Ectodermal cell (in vitro differentiated cells): Measurements from ENCODE around the gene PPARA.

ENCODE experiments used
- H3K27ac ChIP-seq: 2 replicates; pipeline ENCODE4 v1.7.0; 2013; ENCODE audit warnings: mild to moderate bottlenecking, low read depth, low read length; ENCODE audit not compliant: insufficient read depth, poor library complexity, severe bottlenecking
- H3K27me3 ChIP-seq: 2 replicates; pipeline ENCODE4 v1.7.0; 2013; ENCODE audit warnings: mild to moderate bottlenecking, low read length; ENCODE audit not compliant: insufficient read depth, control insufficient read depth, poor library complexity, severe bottlenecking
- H3K36me3 ChIP-seq: one replicate; pipeline ENCODE4 v1.7.0; 2013; ENCODE audit warnings: low read length; ENCODE audit not compliant: control insufficient read depth, insufficient read depth
- H3K4me1 ChIP-seq: one replicate; pipeline ENCODE4 v1.7.0; 2013; ENCODE audit warnings: low read length; ENCODE audit not compliant: control insufficient read depth, insufficient read depth
- H3K4me3 ChIP-seq: 2 replicates; pipeline ENCODE4 v1.7.0; 2013; ENCODE audit warnings: low read depth, low read length, control low read depth; ENCODE audit not compliant: insufficient read depth
- H3K9me3 ChIP-seq: 2 replicates; pipeline ENCODE4 v1.7.0; 2013; ENCODE audit warnings: mild to moderate bottlenecking, low read length, moderate library complexity; ENCODE audit not compliant: control insufficient read depth
- WGBS, 2 experiments: methylation state at CpG; one replicate each; pipeline ENCODE4 v1.1.7; 2013; ENCODE audit warnings: missing lambda C conversion rate in 2 of 2; 5-methylcytosine and 5-hydroxymethylcytosine counted together

PPARA gene

GRCh38 chr22:46273432-46274148, 123.3 kb downstream of the PPARA start:
- H3K4me3 ChIP-seq: no peak overlapping the region
- peaks cover 10% of the 10 kb centered on the region for H3K36me3 ChIP-seq
- 94 to 95% methylated on average over 12 of the region's 12 CpGs for WGBS, 2 experiments

GRCh38 chr22:46274381-46274780, 124.1 kb downstream of the PPARA start:
- H3K36me3 ChIP-seq: peaks cover 17% of the 10 kb centered on the region
- no peaks in the 10 kb centered on the region for H3K4me1 ChIP-seq
- no peaks in the 10 kb centered on the region for H3K27me3 ChIP-seq
- no peak overlapping the region for H3K4me3 ChIP-seq
- WGBS, 2 experiments: 95% methylated on average over 8 of the region's 8 CpGs
- no peaks in the 10 kb centered on the region for H3K9me3 ChIP-seq
- no peak overlapping the region for H3K27ac ChIP-seq

More at GRCh38 chr22:46273432-46274148, 123.3 kb downstream of the PPARA start:
- no peak overlapping the region for H3K27ac ChIP-seq
- no peaks in the 10 kb centered on the region for H3K4me1 ChIP-seq
- no peaks in the 10 kb centered on the region for H3K27me3 ChIP-seq
- no peaks in the 10 kb centered on the region for H3K9me3 ChIP-seq

- Histone ChIP-seq H3K4me1 (no peaks in the 10 kb centered on the region), H3K27me3 (no peaks in the 10 kb centered on the region), H3K9me3 (no peaks in the 10 kb centered on the region), H3K4me3 (no peak overlapping the region), H3K27ac (no peak overlapping the region), H3K36me3 (peaks cover 17% of the 10 kb centered on the region)
- WGBS, 2 experiments: 93 to 95% methylated on average over 3 of the region's 3 CpGs
These were observed 125.3 kb downstream of the PPARA start for GRCh38 chr22:46275455-46276122.

- peaks cover 17% of the 10 kb centered on the region for H3K36me3 ChIP-seq
- H3K27me3 ChIP-seq: no peaks in the 10 kb centered on the region
- WGBS, 2 experiments: 87 to 96% methylated on average over 3 to 4 of the region's 7 CpGs
- no peak overlapping the region for H3K27ac ChIP-seq
- H3K4me3 ChIP-seq: no peak overlapping the region
- no peaks in the 10 kb centered on the region for H3K4me1 ChIP-seq
- H3K9me3 ChIP-seq: no peaks in the 10 kb centered on the region
These were observed 126.2 kb downstream of the PPARA start for GRCh38 chr22:46276563-46276962.

GRCh38 chr22:46278656-46279645, 128.6 kb downstream of the PPARA start:
- WGBS, 2 experiments: 92% methylated on average over 22 of the region's 22 CpGs
- Histone ChIP-seq H3K4me1 (no peaks in the 10 kb centered on the region), H3K27ac (no peak overlapping the region), H3K9me3 (no peaks in the 10 kb centered on the region), H3K4me3 (no peak overlapping the region), H3K36me3 (peaks cover 13% of the 10 kb centered on the region), H3K27me3 (no peaks in the 10 kb centered on the region)

GRCh38 chr22:46280063-46280817, 129.9 kb downstream of the PPARA start:
- Histone ChIP-seq H3K4me1 (no peaks in the 10 kb centered on the region), H3K4me3 (no peak overlapping the region), H3K27ac (no peak overlapping the region), H3K9me3 (no peaks in the 10 kb centered on the region), H3K36me3 (peaks cover 16% of the 10 kb centered on the region), H3K27me3 (no peaks in the 10 kb centered on the region)
- WGBS, 2 experiments: 93 to 97% methylated on average over 12 of the region's 12 CpGs

GRCh38 chr22:46280999-46281623, 130.8 kb downstream of the PPARA start:
- Histone ChIP-seq H3K4me3 (no peak overlapping the region), H3K4me1 (no peaks in the 10 kb centered on the region), H3K27me3 (no peaks in the 10 kb centered on the region), H3K36me3 (peaks cover 14% of the 10 kb centered on the region), H3K27ac (no peak overlapping the region), H3K9me3 (no peaks in the 10 kb centered on the region)
- WGBS, 2 experiments: 88 to 89% methylated on average over 19 of the region's 19 CpGs

- 93 to 95% methylated on average over 13 of the region's 13 CpGs for WGBS, 2 experiments
- no peaks in the 10 kb centered on the region for H3K4me1 ChIP-seq
- peaks cover 11% of the 10 kb centered on the region for H3K36me3 ChIP-seq
- H3K4me3 ChIP-seq: no peak overlapping the region
- no peaks in the 10 kb centered on the region for H3K9me3 ChIP-seq
- no peak overlapping the region for H3K27ac ChIP-seq
- H3K27me3 ChIP-seq: no peaks in the 10 kb centered on the region
These were observed 131.7 kb downstream of the PPARA start for GRCh38 chr22:46281866-46282678.

GRCh38 chr22:46286006-46286405, 135.7 kb downstream of the PPARA start:
- no peak overlapping the region for H3K4me3 ChIP-seq
- H3K9me3 ChIP-seq: no peaks in the 10 kb centered on the region
- WGBS, 2 experiments: 92 to 94% methylated on average over 3 of the region's 3 CpGs
- peaks cover 3% of the 10 kb centered on the region for H3K36me3 ChIP-seq
- no peaks in the 10 kb centered on the region for H3K27me3 ChIP-seq
- no peaks in the 10 kb centered on the region for H3K4me1 ChIP-seq
- no peak overlapping the region for H3K27ac ChIP-seq
